KBM-7 (cell line): ENCODE results near the gene PRR12.
"Not testable (repeated sequence)": the region's sequence is repeated elsewhere in the genome, so short reads cannot be mapped to it uniquely, and the experiment has no call there.

Experiments used
- DNase-seq: peaks from one replicate; pipeline ENCODE4 v3.0.0-alpha.2; 2015
- in situ Hi-C: fragments of 300-500 bp; cut with MboI; formaldehyde crosslinking; loops from 2 replicates; pipeline ENCODE4 v1.14.3; 2020; ENCODE audit warnings: low sequenced_read_pairs, low pct_unique_long_range_greater_than_20kb, mixed read lengths

The PRR12 gene

GRCh38 chr19:49602806-49603205 lies 11.8 kb downstream of the PRR12 start:
- in situ Hi-C loops = no loop called here
- DNase-seq = no peak

GRCh38 chr19:49605605-49606004 lies 14.6 kb downstream of the PRR12 start:
- in situ Hi-C loops = no loop called here
- no peak for DNase-seq

- in situ Hi-C loops = no loop called here
- DNase-seq = no peak
These were observed 18.6 kb downstream of the PRR12 start for GRCh38 chr19:49609499-49610092.

GRCh38 chr19:49613374-49613773 lies 22.4 kb downstream of the PRR12 start:
- in situ Hi-C loops = no loop called here
- no peak for DNase-seq

- no peak for DNase-seq
- in situ Hi-C loops = no loop called here
These were observed 23.3 kb downstream of the PRR12 start for GRCh38 chr19:49614096-49614833.

GRCh38 chr19:49615861-49616260 lies 24.9 kb downstream of the PRR12 start:
- in situ Hi-C loops = no loop called here

GRCh38 chr19:49616532-49616931 lies 25.6 kb downstream of the PRR12 start:
- in situ Hi-C loops = no loop called here
- no peak for DNase-seq

More at GRCh38 chr19:49615861-49616260, 24.9 kb downstream of the PRR12 start:
- DNase-seq = no peak

GRCh38 chr19:49616945-49617344 lies 26.0 kb downstream of the PRR12 start:
- in situ Hi-C loops = no loop called here
- no peak for DNase-seq

- DNase-seq, in situ Hi-C loops: not testable (repeated sequence)
These were observed 26.9 kb downstream of the PRR12 start for GRCh38 chr19:49617860-49618259.

GRCh38 chr19:49624967-49625910 lies 34.3 kb downstream of the PRR12 start:
- DNase-seq = no peak
- in situ Hi-C loops = no loop called here

GRCh38 chr19:49626226-49626625 lies 35.2 kb downstream of the PRR12 start:
- no peak for DNase-seq
- in situ Hi-C loops = no loop called here

- no peak for DNase-seq
- in situ Hi-C loops = no loop called here
These were observed 38.7 kb downstream of the PRR12 start for GRCh38 chr19:49629659-49630058.

GRCh38 chr19:49631014-49631588 lies 40.1 kb downstream of the PRR12 start:
- no peak for DNase-seq
- in situ Hi-C loops = no loop called here

- no peak for DNase-seq
- in situ Hi-C loops = no loop called here
These were observed 40.7 kb downstream of the PRR12 start for GRCh38 chr19:49631610-49632192.

GRCh38 chr19:49632576-49632975 lies 41.6 kb downstream of the PRR12 start:
- DNase-seq = no peak
- in situ Hi-C loops = no loop called here

GRCh38 chr19:49633273-49633672 lies 42.3 kb downstream of the PRR12 start:
- in situ Hi-C loops = not testable (repeated sequence)

GRCh38 chr19:49635530-49636232 lies 44.7 kb downstream of the PRR12 start:
- in situ Hi-C loops = no loop called here
- DNase-seq = no peak

More at GRCh38 chr19:49633273-49633672, 42.3 kb downstream of the PRR12 start:
- not testable (repeated sequence) for DNase-seq

- in situ Hi-C loops = no loop called here
- DNase-seq = no peak
These were observed 45.4 kb downstream of the PRR12 start for GRCh38 chr19:49636233-49636932.
